Activated CD4-positive, alpha-beta memory T cell treated with anti-CD3 and anti-CD28 coated beads, Interleukin-2, amount 10 ng/mL, durations not matched to agents 7 days and 5 days (primary cell): ENCODE data around the gene GRM4. TPM values are rescaled to one million over a fixed set of nuclear protein-coding genes. Genes with fewer than 3 reads are reported as not detected.

Experiments
- CTCF ChIA-PET: fragments of 350-600 bp; sonication (Branson Sonifier 250); formaldehyde crosslinking; loops from one replicate; lab custom pipeline; 2021; ENCODE audit warnings: antibody characterized with exemption, inconsistent platforms; lab: Charles Lee
- POLR2A ChIA-PET: fragments of 350-600 bp; sonication (Branson Sonifier 250); formaldehyde crosslinking; loops from one replicate; lab custom pipeline; 2021; ENCODE audit warnings: antibody characterized with exemption; lab: Charles Lee
- DNase-seq: peaks from one replicate; pipeline ENCODE4 v3.0.0-alpha.2; 2020
- H3K27ac Mint-ChIP-seq: one replicate; pipeline ENCODE4 v1.8.0; 2021; ENCODE audit warnings: mild to moderate bottlenecking, mixed read lengths
- H3K27me3 Mint-ChIP-seq: one replicate; pipeline ENCODE4 v1.8.0; 2021; ENCODE audit warnings: mixed read lengths
- H3K36me3 Mint-ChIP-seq: one replicate; pipeline ENCODE4 v1.8.0; 2021; ENCODE audit warnings: low read depth, mixed read lengths
- H3K4me1 Mint-ChIP-seq: one replicate; pipeline ENCODE4 v1.8.0; 2021; ENCODE audit warnings: mixed read lengths
- H3K4me3 Mint-ChIP-seq: one replicate; pipeline ENCODE4 v1.8.0; 2021; ENCODE audit warnings: mild to moderate bottlenecking, mixed read lengths
- H3K9me3 Mint-ChIP-seq: one replicate; pipeline ENCODE4 v1.8.0; 2021; ENCODE audit warnings: mixed read lengths
- total RNA-seq, 2 experiments: library from RNA; stranded (reverse); gene quantifications; one replicate each; pipeline ENCODE4 v1.2.3, GENCODE V29; 2021

GRM4 gene
- total RNA-seq, 2 experiments from 2014 or later = not detected

DNA sequence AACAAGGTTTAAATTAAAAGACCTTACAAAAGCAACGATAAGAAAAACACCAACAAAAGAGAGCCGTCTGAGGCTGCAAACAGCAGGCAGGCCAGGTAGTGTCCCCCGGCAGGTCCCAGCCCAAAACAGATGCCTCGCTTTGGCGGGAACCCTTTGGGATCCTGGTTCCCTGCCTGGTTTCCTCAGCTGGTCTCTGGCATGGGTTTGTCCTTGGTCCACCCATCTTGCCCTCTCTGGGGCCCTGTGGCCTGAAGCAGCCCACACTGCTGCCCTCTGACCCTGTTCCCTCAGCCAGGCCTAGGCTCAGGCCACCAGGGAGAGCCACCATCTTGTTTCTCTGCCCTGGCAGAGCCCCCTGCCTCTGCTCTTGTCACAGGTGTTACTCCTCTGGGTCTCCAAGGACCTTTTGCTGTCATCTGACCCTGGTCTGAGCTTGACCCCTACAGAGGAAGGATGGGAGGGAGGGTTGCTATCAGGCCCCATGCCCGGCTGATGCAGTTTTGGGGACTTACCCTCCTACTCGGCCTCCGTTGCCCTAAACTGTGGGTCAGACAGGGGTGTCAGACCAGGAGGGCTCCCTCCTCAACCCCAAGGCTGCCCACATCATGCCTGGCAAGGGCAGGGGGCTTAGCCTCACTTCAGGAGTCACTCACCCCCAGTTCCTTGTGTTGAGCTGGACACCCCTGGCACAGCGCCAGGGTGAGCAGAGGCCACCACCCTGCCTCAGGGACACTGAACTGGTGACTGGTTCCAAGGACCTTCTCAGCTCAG, 30.6 kb upstream of the GRM4 start:
- Mint-ChIP-seq H3K4me3 (no peak overlapping the region), H3K27me3 (peaks cover 7% of the 10 kb centered on the region), H3K36me3 (no peaks in the 10 kb centered on the region), H3K4me1 (no peaks in the 10 kb centered on the region), H3K9me3 (no peaks in the 10 kb centered on the region), H3K27ac (no peak overlapping the region)
- DNase-seq = no peak
- ChIA-PET CTCF (interaction anchor here (0.6 kb wide), 1 partner anchor 12 kb away, joined by 3 read pairs; no protein-coding TSS in a partner anchor), POLR2A (no interaction called here)

DNA sequence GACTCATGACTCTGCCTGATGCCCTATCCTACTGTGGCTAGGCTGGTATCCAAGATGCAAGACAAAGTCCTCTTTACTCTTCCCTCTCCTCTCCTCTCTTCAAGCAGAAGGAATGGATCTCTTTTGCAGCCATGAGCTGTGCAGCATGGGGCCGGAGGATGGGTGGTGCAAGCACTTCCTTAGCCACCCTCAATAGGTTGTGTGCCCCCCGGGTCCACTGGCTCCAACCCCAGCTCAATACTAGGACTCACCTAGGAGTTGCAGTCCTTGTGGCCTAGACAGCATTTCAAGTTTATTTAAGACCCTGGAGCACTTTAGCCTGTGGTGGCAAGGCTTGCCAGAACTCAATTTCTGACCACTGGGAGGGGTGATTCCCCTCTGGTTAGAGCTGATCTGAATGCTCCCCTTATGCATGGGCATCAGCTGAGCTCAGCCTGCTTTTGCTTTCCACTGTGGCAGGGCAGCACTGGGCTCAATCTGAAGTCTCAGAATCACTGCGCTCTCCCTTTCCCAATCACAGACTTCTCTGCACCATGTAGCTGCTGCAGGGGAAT, 29.0 kb upstream of the GRM4 start:
- no peak overlapping the region for H3K27ac Mint-ChIP-seq
- ChIA-PET CTCF (no interaction called here), POLR2A (no interaction called here)

DNA sequence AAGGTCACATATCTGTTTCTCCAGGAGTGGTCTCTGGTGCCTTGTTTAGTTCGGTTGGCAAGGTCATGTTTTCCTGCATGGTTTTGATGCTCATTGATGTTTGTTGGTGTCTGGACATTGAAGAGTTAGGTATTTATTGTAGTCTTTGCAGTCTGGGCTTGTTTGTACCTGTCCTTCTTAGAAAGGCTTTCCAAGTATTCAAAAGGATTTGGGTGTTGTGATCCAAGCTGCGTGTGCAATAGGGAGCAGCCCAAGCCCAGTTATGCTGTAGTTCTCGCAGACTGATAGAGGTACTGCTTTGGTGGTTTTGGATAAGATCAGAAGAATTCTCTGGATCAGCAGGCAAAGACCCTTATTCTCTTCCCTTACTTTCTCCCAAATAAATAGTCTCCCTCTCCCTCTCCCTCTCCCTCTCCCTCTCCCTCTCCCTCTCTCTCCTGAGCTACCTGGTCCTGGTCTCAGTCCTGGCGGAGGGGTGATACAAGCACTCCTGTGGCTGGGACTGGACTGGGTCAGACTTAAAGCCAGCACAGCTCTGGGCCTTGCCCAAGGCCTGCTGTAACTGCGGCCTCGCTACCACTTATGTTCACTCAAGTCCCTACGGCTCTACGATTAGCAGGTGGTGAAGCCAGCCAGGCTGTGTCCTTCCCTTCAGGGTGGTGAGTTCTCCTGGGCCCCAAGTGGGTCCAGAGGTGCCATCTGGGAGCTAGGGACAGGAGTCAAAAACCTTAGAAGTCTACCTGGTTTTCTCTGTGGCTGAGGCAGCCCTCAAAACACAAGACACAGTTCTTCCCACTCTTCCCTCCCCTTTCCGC, 27.3 kb upstream of the GRM4 start:
- H3K4me3 Mint-ChIP-seq = no peak overlapping the region
- no peak for DNase-seq
- H3K27ac Mint-ChIP-seq = no peak overlapping the region
- H3K36me3 Mint-ChIP-seq = no peaks in the 10 kb centered on the region
- H3K4me1 Mint-ChIP-seq = no peaks in the 10 kb centered on the region
- H3K27me3 Mint-ChIP-seq = peaks cover 9% of the 10 kb centered on the region
- no peaks in the 10 kb centered on the region for H3K9me3 Mint-ChIP-seq
- ChIA-PET CTCF (no interaction called here), POLR2A (no interaction called here)

More for the DNA sequence above, 29.0 kb upstream of the GRM4 start:
- H3K4me1 Mint-ChIP-seq = no peaks in the 10 kb centered on the region
- no peak for DNase-seq
- peaks cover 7% of the 10 kb centered on the region for H3K27me3 Mint-ChIP-seq
- no peak overlapping the region for H3K4me3 Mint-ChIP-seq
- no peaks in the 10 kb centered on the region for H3K36me3 Mint-ChIP-seq
- no peaks in the 10 kb centered on the region for H3K9me3 Mint-ChIP-seq

DNA sequence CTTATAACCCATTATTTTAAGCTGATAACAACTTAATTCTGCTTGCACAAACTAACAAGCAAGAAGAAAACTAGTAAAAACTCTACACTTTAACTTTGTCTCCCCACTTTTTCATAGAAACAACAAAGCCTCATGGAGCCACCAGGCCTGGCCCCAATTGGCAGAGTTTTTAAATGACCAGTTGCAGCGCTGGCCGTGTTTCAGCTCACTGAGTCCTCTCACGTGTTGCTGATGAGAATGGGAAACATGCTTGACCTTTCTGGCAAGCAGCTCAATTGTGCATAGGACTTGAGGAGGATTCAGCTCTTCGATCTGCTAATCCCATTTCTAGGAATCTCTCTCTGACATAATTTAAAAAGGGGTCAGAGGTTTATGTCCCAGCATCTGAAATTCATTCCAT, 24.5 kb upstream of the GRM4 start:
- DNase-seq = no peak
- no peak overlapping the region for H3K4me3 Mint-ChIP-seq
- no peaks in the 10 kb centered on the region for H3K9me3 Mint-ChIP-seq
- no peaks in the 10 kb centered on the region for H3K36me3 Mint-ChIP-seq
- H3K27me3 Mint-ChIP-seq = peaks cover 17% of the 10 kb centered on the region
- CTCF ChIA-PET = interaction anchor here (1.7 kb wide), 1 partner anchor 439 kb away, joined by 3 read pairs; no protein-coding TSS in a partner anchor
- no peaks in the 10 kb centered on the region for H3K4me1 Mint-ChIP-seq
- H3K27ac Mint-ChIP-seq = no peak overlapping the region
- POLR2A ChIA-PET = no interaction called here

DNA sequence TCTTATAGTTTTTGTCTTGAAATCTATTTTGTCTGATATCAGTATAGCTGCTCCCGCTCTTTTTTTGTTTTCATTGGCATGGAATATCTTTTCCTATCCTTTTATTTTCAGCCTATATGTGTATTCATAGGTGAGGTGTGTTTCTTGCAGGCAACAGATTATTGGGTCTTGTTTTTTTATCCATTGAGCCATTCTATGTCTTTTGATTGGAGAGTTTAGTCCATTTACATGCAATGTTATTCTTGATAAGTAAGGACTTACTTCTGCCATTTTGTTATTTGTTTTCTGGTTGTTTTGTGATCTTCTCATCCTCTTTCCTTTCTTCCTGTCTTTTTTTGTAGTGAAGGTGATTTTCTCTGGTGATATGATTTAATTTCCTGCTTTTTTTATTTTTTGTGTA, 24.0 kb upstream of the GRM4 start:
- CTCF ChIA-PET = interaction anchor here (1.7 kb wide), 1 partner anchor 439 kb away, joined by 3 read pairs; no protein-coding TSS in a partner anchor
- Mint-ChIP-seq H3K4me1 (no peaks in the 10 kb centered on the region), H3K9me3 (no peaks in the 10 kb centered on the region), H3K27ac (no peak overlapping the region), H3K4me3 (no peak overlapping the region), H3K36me3 (no peaks in the 10 kb centered on the region), H3K27me3 (peaks cover 21% of the 10 kb centered on the region)
- no peak for DNase-seq
- POLR2A ChIA-PET = no interaction called here

DNA sequence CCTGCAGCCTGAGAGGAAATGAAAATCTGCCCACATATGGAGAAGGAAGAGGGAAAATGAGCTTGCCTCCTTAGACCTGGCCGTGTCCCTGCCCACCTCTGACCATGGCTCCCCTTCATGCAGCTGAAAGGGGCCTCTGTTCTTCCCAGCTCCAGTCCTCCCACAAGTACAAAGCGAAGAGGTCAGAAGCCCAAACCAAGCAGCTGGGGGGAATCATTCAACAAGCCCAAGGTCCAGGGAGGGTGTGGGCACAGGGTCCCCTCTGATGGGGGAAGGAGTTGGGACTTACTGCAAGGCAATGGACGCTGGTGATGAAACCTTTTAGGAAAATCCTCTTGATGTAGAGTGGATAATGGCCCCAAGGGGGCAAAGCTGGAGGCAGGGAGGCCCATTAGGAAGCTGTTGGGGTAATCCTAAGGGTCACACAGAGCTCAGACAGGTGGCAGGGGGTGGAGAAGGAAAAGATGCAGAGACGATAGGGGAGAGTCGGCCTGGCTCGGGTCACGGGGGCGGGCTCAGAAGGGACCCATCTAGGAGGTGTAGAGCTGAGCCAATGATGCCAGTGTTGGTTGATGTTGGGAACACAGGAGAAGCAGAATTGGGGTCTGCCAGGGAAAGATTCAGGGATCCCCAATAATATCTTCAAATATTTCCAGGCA, 16.1 kb upstream of the GRM4 start:
- Mint-ChIP-seq H3K4me1 (no peaks in the 10 kb centered on the region), H3K27me3 (peaks cover 28% of the 10 kb centered on the region), H3K9me3 (peaks cover 3% of the 10 kb centered on the region), H3K36me3 (no peaks in the 10 kb centered on the region), H3K27ac (no peak overlapping the region), H3K4me3 (no peak overlapping the region)
- DNase-seq = no peak
- ChIA-PET POLR2A (no interaction called here), CTCF (interaction anchor here (0.9 to 2.6 kb wide), 4 partner anchors 29 to 448 kb away, joined by 4 to 14 read pairs (median 8); partner anchors contain the start of gene SMIM29)

DNA sequence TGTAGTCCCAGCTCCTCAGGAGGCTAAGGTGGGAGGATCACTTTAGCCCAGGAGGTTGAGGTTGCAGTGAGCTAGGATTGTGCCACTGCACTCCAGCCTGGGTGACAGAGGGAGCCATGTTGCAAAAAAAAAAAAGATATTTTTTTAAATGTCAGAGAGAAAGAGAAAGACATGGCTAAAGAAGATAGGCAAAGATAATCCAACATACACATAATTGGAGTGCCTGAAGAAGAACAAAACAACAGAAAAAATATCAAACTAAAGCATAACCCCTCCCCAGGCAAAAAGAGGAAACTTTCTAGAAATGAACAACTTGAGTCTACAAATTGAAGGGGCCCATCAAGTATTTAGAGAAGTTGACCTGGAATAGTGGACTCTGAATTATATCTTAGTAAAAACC, 14.0 kb upstream of the GRM4 start:
- Mint-ChIP-seq H3K27me3 (peaks cover 34% of the 10 kb centered on the region), H3K4me1 (no peaks in the 10 kb centered on the region), H3K27ac (no peak overlapping the region), H3K9me3 (peaks cover 3% of the 10 kb centered on the region), H3K4me3 (no peak overlapping the region), H3K36me3 (no peaks in the 10 kb centered on the region)
- ChIA-PET CTCF (no interaction called here), POLR2A (no interaction called here)
- no peak for DNase-seq

DNA sequence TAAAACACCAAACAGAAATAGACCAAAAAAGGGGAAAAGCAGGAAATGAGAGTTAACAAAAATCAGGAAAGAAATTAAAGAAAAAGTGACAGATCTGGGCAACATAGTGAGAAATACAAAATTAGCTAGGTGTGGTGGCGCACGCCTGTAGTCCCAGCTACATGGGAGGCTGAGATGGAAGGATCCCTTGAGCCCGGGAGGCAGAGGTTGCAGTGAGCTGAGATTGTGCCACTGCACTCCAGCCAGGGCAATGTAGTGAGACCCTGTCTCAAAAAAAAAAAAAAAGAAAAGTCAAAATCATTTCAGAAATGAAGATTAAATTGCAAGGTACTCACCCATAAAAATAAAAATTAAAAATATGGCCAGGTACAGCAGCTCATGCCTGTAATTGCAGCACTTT, 13.0 kb upstream of the GRM4 start:
- Mint-ChIP-seq H3K36me3 (no peaks in the 10 kb centered on the region), H3K4me3 (no peak overlapping the region), H3K27me3 (peaks cover 40% of the 10 kb centered on the region), H3K4me1 (no peaks in the 10 kb centered on the region), H3K9me3 (peaks cover 3% of the 10 kb centered on the region), H3K27ac (no peak overlapping the region)
- POLR2A ChIA-PET = no interaction called here
- CTCF ChIA-PET = interaction anchor here (1.4 kb wide), 1 partner anchor 387 kb away, joined by 3 read pairs; no protein-coding TSS in a partner anchor
- DNase-seq = no peak

DNA sequence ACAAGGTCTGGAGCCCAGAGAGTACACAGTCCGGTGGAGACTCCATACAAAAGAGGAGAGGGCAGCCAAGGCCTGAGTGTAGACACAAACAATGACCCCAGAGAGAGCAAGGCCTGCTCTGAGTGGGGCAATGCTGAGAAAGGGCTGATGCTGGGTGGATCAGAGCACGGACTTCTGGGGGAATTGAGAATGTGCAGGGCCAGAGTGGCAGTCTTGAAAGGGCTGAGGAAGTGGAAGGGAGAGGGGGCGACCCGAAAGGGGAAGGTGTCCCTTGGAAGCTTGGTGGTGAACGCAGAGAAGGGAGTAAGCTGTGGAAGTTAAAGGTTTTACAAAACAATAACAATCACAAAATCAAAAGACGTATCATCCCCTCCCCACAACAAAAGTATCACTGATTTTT, 12.0 kb upstream of the GRM4 start:
- ChIA-PET CTCF (interaction anchor here (0.6 to 1.4 kb wide), 3 partner anchors 12 to 386 kb away, joined by 3 to 4 read pairs (median 3); partner anchors contain the start of gene GRM4), POLR2A (no interaction called here)
- Mint-ChIP-seq H3K4me3 (no peak overlapping the region), H3K36me3 (no peaks in the 10 kb centered on the region), H3K4me1 (no peaks in the 10 kb centered on the region), H3K27ac (no peak overlapping the region), H3K27me3 (peaks cover 46% of the 10 kb centered on the region), H3K9me3 (peaks cover 3% of the 10 kb centered on the region)
- DNase-seq = no peak

DNA sequence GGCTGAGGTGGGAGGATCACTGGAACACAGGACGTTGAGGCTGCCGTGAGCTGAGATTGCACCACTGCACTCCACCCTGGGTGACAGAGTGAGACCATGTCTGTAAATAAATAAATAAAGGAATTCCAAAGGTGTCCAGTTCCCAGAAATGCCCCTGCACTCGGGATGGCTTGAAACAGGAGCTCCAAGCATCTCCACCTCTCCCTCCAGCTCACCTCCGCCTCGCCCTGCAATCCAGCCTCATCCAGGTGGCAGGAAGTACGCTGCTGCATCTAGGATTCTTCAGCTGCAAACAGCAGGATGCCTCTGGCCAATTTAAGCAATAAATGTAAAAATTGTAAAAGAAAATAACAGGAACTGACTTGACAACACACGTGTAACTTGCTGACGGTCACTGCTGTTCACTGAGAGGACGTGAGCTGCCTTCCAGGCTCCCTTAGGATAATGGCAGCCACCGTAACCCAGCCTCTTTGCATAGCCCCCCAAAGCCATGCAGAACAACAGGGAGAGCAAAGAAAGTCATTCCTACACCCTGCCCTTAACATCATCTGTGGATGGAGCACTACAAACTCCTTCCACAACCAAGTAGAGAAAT, 11.4 kb upstream of the GRM4 start:
- no peak for DNase-seq
- POLR2A ChIA-PET = no interaction called here
- H3K27ac Mint-ChIP-seq = no peak overlapping the region
- H3K27me3 Mint-ChIP-seq = peaks cover 47% of the 10 kb centered on the region
- CTCF ChIA-PET = interaction anchor here (0.6 to 1.3 kb wide), 2 partner anchors 12 to 340 kb away, joined by 3 to 4 read pairs; partner anchors contain the start of gene GRM4
- peaks cover 3% of the 10 kb centered on the region for H3K9me3 Mint-ChIP-seq
- H3K36me3 Mint-ChIP-seq = no peaks in the 10 kb centered on the region
- H3K4me3 Mint-ChIP-seq = no peak overlapping the region
- no peaks in the 10 kb centered on the region for H3K4me1 Mint-ChIP-seq

DNA sequence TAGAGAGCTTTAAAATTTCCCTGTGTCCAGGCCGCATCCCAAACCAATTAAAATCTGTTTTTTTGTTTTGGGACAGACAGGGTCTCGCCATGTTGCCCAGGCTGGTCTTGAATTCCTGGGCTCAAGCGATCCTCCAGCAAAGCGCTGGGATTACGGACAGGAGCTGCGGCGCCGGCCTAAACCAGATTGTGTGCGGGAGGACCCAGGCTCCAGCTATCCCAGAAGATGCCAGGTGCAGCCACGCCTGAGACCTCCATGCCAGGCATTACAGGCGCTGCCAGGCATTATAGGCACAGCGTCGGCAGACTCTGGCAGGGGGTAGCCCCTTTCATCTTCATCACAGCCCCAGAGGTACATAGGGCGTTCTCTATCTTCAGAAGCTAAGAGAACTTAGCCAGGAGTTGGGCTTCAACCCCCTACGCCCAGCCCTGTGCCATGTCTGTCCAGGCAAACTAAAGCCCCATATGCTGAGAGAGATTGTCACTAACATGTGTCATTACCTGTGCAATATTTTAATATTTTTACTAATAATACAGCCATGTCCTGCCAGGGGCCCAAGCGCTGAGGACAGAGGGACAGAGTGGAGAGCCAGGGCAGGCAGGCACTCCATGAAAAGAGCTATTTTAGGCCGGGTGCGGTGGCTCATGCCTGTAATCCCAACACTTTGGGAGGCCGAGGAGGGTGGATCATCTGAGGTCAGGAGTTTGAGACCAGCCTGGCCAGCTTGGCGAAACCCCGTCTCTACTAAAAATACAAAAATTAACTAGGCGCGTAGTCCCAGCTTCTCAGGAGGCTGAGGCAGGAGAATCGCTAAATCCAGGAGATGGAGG, 9.8 kb upstream of the GRM4 start:
- Mint-ChIP-seq H3K27me3 (peaks cover 56% of the 10 kb centered on the region), H3K9me3 (peaks cover 3% of the 10 kb centered on the region), H3K36me3 (no peaks in the 10 kb centered on the region)

More for the DNA sequence above, 9.8 kb upstream of the GRM4 start:
- H3K4me3 Mint-ChIP-seq = no peak overlapping the region
- POLR2A ChIA-PET = interaction anchor here (1.2 kb wide), 1 partner anchor 10 kb away, joined by 4 read pairs; no protein-coding TSS in a partner anchor
- no peak for DNase-seq
- no peak overlapping the region for H3K27ac Mint-ChIP-seq
- H3K4me1 Mint-ChIP-seq = no peaks in the 10 kb centered on the region
- CTCF ChIA-PET = interaction anchor here (0.6 to 3.0 kb wide), 7 partner anchors 11 to 412 kb away, joined by 3 to 32 read pairs (median 4); no protein-coding TSS in a partner anchor
